HG02623 (cell line): Measurements from ENCODE around the gene ELMO2.

Experiments used
- ATAC-seq: cut with Tn5 transposase; IDR thresholded peaks from one replicate; pipeline ENCODE4 v1.9.1; 2021; ENCODE audit warnings: moderate library complexity; ENCODE audit not compliant: unreplicated experiment

ELMO2 gene

GRCh38 chr20:46334303-46334904 is 72.0 kb downstream of the ELMO2 start:
- no peak for ATAC-seq

- no peak for ATAC-seq
These were observed 73.0 kb downstream of the ELMO2 start for GRCh38 chr20:46333161-46333991.

- ATAC-seq, result no peak
These were observed 73.8 kb downstream of the ELMO2 start for GRCh38 chr20:46332373-46333160.

- no peak for ATAC-seq
These were observed 74.6 kb downstream of the ELMO2 start for GRCh38 chr20:46331611-46332361.

GRCh38 chr20:46330831-46331371 is 75.5 kb downstream of the ELMO2 start:
- no peak for ATAC-seq

- ATAC-seq, result no peak
These were observed 76.2 kb downstream of the ELMO2 start for GRCh38 chr20:46330072-46330763.

- no peak for ATAC-seq
These were observed 78.1 kb downstream of the ELMO2 start for GRCh38 chr20:46328200-46328882.

- ATAC-seq, result no peak
These were observed 78.9 kb downstream of the ELMO2 start for GRCh38 chr20:46327557-46327956.

GRCh38 chr20:46325789-46326188 is 80.6 kb downstream of the ELMO2 start:
- ATAC-seq, result no peak

- no peak for ATAC-seq
These were observed 81.3 kb downstream of the ELMO2 start for GRCh38 chr20:46324960-46325703.

- ATAC-seq, result no peak
These were observed 82.0 kb downstream of the ELMO2 start for GRCh38 chr20:46324379-46324778.

- no peak for ATAC-seq
These were observed 82.9 kb downstream of the ELMO2 start for GRCh38 chr20:46323557-46323956.

- ATAC-seq, result no peak
These were observed 83.8 kb downstream of the ELMO2 start for GRCh38 chr20:46322641-46323040.

GRCh38 chr20:46317685-46318177 is 88.7 kb downstream of the ELMO2 start:
- no peak for ATAC-seq

- no peak for ATAC-seq
These were observed 89.3 kb downstream of the ELMO2 start for GRCh38 chr20:46316984-46317684.
